Skeletal muscle cell (primary cell): ENCODE results near the gene KRTAP5-4.
"Not testable (repeated sequence)": the region's sequence is repeated elsewhere in the genome, so short reads cannot be mapped to it uniquely, and the experiment has no call there.

Experiments
- DNase-seq: peaks from one replicate; pipeline ENCODE4 v3.0.0-alpha.2; 2010; ENCODE audit warnings: low read depth
- H3K4me3 ChIP-seq: 2 replicates; pipeline ENCODE4 v1.5.1; 2011; ENCODE audit warnings: low read depth, mild to moderate bottlenecking, control low read depth, low read length, moderate library complexity

Gene KRTAP5-4

DNA sequence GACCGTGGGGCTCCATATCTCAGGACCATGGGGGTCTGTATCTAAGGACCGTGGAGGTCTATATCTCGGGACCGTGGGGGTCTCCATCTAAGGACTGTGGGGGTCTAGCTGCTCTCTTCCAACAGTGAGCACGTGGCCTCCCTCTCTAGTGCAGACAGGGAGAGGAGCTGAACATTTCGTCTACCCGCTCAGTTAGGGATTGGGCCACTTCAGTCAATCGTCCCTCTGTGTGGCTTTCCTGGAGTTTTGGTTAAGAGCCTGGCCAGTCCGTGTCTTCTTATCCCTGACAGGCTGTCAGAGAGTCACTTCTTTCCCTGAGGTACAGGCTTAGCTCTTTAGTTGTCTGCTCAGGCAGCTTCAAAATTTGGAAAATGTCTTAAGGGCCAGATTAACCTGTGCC, 40.0 kb downstream of the KRTAP5-4 start:
- H3K4me3 ChIP-seq = no peak overlapping the region
- DNase-seq = no peak

DNA sequence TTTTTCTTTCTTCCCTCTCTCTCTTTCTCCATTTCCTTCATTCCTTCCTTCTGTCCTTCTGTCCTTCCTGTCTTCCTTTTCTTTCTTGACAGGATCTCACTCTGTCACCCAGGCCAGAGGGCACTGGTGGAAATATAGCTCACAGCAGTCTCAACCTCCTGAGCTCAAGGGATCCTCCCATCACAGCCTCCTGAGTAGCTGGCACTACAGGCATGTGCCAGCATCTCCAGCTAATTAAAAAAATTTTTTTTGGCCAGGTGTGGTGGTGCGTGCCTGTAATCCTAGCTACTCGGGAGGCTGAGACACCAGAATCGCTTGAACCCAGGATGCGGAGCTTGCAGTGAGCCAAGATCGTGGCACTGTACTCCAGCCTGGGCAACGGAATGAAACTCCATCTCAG, 45.1 kb downstream of the KRTAP5-4 start:
- DNase-seq = no peak
- H3K4me3 ChIP-seq = no peak overlapping the region

DNA sequence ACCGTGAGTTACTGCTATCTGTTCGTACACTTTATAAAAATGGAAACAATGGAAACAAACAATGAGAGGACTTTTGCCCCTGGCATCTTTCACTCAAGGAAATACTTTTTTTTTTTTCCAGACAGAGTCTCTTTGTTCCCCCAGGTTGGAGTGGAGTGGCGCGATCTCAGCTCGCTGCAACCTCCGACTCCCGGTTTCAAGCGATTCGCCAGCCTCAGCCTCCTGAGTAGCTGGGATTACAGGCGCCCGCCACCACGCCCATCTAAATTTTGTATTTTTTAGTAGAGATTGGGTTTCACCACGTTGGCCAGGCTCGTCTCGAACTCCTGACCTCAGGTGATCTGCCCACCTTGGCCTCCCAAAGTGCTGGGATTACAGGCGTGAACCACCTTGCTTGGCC, 46.2 kb downstream of the KRTAP5-4 start:
- not testable (repeated sequence) for H3K4me3 ChIP-seq, DNase-seq

DNA sequence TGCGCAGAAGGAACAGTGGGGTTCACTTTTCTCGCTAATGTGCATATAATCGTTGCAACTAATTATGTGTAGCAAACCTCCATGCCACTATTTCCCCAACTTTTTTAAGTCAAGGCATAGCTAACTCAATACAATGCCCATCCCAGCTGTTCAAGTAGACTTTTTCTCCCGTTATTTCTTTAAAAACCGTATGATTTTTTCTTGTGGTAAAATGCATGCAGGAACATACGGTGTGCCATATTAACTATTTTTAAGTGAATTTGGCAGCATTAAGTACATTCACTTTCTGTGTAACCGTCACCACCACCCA, 47.0 kb downstream of the KRTAP5-4 start:
- no peak overlapping the region for H3K4me3 ChIP-seq
- no peak for DNase-seq

DNA sequence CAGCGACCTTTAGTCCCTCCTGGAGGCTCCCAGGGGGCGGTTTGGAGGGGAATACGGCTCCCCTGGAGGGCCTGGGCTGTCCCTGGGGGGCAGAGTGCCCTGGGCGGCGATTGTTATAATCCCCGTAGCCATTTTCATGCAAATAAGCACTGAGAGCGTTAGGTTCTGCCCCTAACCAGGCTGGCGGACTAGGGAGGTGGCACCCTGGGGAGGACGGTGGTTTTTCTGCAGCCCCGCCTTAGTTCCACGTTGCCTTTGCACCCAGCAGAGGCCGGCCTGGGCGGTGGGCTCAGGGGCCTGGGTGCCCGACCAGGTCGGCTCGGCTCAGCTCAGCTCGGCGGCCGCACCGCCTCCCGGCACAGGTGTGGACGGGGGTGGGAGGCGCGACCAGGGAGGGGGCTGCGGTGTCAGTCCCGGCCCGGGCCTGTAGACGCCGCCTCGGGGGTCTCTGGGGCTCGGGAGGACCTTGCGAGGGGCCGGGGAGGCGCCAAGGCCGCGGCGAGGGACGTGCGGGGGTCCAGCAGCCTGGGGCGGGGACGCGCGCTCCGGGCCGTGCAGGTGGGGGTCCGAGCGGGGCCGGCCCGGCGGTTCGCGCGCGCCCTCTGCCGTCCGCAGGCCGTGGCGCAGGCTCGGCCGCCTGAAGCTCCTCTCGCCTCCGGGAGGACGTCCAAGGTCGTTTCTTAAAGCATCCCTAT, 47.6 kb downstream of the KRTAP5-4 start:
- no peak overlapping the region for H3K4me3 ChIP-seq
- DNase-seq = no peak

- DNase-seq = no peak
- no peak overlapping the region for H3K4me3 ChIP-seq
Measured at GRCh38 chr11:1573903-1574237, 48.1 kb downstream of the KRTAP5-4 start.

- H3K4me3 ChIP-seq = no peak overlapping the region
- no peak for DNase-seq
Measured at GRCh38 chr11:1573077-1573902, 48.6 kb downstream of the KRTAP5-4 start.

DNA sequence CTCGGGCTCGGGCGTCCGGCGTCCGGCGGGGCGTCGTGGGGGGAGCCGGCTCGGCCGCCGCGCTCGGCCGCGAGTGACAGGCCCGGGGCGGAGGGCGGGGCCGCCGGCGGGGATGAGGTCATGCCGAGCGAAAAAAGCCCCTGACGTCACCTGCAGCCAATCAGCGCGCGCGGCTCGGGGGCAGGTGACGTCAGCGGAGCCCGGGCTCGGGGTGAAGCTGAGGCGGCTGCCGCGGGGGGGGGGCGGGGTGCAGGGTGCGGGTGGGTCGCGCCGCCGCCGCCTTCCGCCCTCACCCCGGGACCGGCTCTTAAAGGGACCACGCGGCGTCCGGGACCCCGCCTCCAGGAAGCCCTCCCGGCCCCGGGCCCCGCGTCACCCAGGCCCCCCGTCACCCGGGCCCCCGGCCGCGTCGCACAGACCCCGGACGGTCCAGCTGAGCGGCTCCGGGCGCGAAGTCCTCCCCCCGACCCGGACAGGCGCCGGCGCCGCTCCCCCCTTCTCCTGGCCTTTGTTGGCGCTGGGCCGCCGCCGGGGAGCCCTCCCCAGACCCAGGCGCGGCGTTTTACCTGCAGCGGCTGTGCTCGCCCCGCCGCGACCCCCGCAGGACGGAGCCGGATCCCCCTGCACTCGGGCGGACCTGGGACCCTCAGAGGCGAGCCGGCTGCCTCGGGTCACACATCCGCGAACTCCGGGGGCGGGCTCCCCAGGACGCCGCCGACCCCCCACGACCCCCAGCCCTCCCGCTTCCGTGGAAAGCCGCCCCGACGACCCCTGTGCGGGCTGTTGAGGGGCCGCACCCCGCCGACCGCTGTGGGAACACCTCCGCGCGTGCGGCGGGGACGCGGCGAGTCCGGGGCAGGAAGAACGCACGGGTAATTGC, 49.5 kb downstream of the KRTAP5-4 start, which contains the start of gene DUSP8:
Gene DUSP8, minus strand, starts transcription at position 75 of the 880 bp plus-strand sequence. CDS start 6,445 bp downstream, outside the sequence.
- H3K4me3 ChIP-seq = peak within 1 kb of the TSS; percentile 54
- peak; percentile 25 for DNase-seq

DNA sequence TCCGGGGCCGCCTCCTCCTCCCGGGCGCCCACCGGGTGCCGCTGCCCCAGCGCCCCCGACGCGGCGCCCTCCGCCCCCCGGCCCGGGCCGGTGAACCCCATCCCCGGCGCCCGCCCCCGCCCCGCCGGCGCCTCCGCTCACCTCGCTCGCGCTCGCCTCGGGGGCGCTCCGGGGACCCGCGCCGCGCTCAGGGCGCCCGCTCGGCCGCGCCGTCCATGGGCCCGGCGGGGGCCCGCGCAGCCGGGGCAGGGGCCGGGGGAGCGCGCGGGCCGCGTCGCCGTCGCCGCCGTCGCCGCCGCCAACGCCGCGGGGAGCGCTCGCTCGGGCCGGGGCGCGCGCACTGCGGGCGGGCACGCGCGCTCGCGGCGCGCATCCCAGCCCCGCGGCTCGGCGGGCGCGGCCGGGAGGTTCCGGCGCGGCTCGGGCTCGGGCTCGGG, 50.2 kb downstream of the KRTAP5-4 start:
- DNase-seq = no peak
- H3K4me3 ChIP-seq = peak overlapping the region; percentile 54
